ENCODE results near the gene DOHH. TPM values are rescaled to one million over a fixed set of nuclear protein-coding genes. Genes with fewer than 3 reads are reported as not detected.

DOHH gene
- polyA plus RNA-seq, 2 of the 4 experiments (the other 2 are of a cell fraction) = 4.6 to 13.3 TPM

- H3K4me3 ChIP-seq = peak overlapping the region; percentile 93
- 30% methylated on average over 16 of the region's 18 CpGs for WGBS (ENCODE audit: missing lambda C conversion rate)
- DNase-seq (ENCODE audit: low read depth in 1 of 2, low spot score in 1 of 2) (no peak), ATAC-seq (peak; percentile 35 to 47; a peak in 5 of 6 replicates), FAIRE-seq (no peak)
- H3K9me3 ChIP-seq = no peaks in the 10 kb centered on the region
- CTCF ChIA-PET = interaction anchor here (1.1 to 5.2 kb wide), 3 partner anchors 10 to 195 kb away, joined by 3 to 32 read pairs (median 4); partner anchors contain the start of gene SMIM44
- POLR2A ChIA-PET = no interaction called here
- peaks cover 10% of the 10 kb centered on the region; the same call in 2 of the 3 replicates for H3K4me1 ChIP-seq
- TF ChIP-seq MAZ (IDR thresholded peaks at IDR 0.05; ENCODE audit: borderline replicate concordance, low read depth, low read length) (no peak), KDM1A (IDR thresholded peaks at IDR 0.05; ENCODE audit: low read depth) (0 out of 2 replicates have a peak, but pooled peaks have one; percentile 46)
- H3K27ac ChIP-seq = peak overlapping the region; percentile 96 to 99
- H3K4me2 ChIP-seq = peak overlapping the region; percentile 99
Measured at GRCh38 chr19:3499738-3500428, 591 bp downstream of the DOHH start.

DNA sequence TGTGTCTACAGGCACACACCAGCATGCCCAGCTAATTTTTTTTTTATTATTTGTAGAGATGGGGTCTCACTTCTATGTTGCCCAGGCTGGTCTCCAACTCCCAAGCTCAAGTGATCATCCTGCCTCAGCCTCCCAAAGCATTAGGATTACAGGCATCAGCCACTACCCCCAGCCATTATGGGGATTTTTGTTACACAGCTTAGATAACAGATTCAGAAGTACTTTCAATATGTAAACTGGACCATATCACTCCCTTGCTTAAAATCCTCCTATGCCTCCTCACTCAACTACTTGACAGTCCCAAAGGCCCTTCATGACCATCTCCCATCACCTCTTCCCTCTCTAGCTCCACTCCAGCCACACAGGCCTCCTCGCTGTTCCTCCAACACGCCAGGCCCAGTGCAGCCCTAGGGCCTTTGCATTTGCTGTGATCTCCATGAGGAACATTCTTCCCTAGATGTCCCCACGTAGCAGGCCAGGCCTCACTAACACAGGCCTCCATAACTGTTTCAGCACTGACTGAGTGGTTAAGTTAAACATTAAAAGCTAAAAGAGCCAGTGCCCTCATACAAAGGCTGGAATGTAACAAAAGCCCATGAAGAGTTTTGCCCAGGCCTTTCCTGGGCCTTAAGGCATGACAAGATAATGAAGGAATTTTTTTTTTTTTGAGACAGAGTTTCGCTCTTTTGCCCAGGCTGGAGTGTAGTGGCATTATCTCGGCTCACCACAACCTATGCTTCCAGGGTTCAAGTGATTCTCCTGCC lies 2.5 kb downstream of the DOHH start:
- 94% methylated on average over 5 of the region's 5 CpGs for WGBS (ENCODE audit: missing lambda C conversion rate)
- no peak overlapping the region for H3K4me2 ChIP-seq
- no peak overlapping the region for H3K4me3 ChIP-seq
- peaks cover 8% of the 10 kb centered on the region; the same call in 1 of the 3 replicates for H3K4me1 ChIP-seq
- ChIA-PET CTCF (interaction anchor here (0.6 to 5.2 kb wide), 3 partner anchors 12 to 198 kb away, joined by 3 to 32 read pairs (median 9); partner anchors contain the start of gene SMIM44), POLR2A (no interaction called here)
- TF ChIP-seq ZFP36 (IDR thresholded peaks at IDR 0.05; ENCODE audit: borderline replicate concordance, partially characterized antibody) (no peak), EHMT2 (IDR thresholded peaks at IDR 0.05; ENCODE audit: low read depth) (no peak), BHLHE40 (IDR thresholded peaks at IDR 0.05; ENCODE audit: low read depth, low read length) (no peak), ZC3H11A (IDR thresholded peaks at IDR 0.05) (no peak), FOSL2 (IDR thresholded peaks at IDR 0.05) (no peak), FOSL2 (CRISPR knock-in tag; IDR thresholded peaks at IDR 0.05) (no peak), ATOH8 (CRISPR knock-in tag; IDR thresholded peaks at IDR 0.05; ENCODE audit: low read depth) (no peak), MAFK (IDR thresholded peaks at IDR 0.05; ENCODE audit: partially characterized antibody) (no peak), ESRRA (IDR thresholded peaks at IDR 0.05; ENCODE audit: borderline replicate concordance, low read length) (no peak), ELK1 (IDR thresholded peaks at IDR 0.05; ENCODE audit: low read depth, low read length) (no peak), JUNB (IDR thresholded peaks at IDR 0.05) (no peak), HEYL (CRISPR knock-in tag; IDR thresholded peaks at IDR 0.05) (no peak), RAD21 (conservative IDR thresholded peaks at IDR 0.05 in 1 of 2, IDR thresholded peaks at IDR 0.05 in 1 of 2) (no peak), HES2 (IDR thresholded peaks at IDR 0.05) (no peak)
- TF ChIP-seq, protein P1, sequence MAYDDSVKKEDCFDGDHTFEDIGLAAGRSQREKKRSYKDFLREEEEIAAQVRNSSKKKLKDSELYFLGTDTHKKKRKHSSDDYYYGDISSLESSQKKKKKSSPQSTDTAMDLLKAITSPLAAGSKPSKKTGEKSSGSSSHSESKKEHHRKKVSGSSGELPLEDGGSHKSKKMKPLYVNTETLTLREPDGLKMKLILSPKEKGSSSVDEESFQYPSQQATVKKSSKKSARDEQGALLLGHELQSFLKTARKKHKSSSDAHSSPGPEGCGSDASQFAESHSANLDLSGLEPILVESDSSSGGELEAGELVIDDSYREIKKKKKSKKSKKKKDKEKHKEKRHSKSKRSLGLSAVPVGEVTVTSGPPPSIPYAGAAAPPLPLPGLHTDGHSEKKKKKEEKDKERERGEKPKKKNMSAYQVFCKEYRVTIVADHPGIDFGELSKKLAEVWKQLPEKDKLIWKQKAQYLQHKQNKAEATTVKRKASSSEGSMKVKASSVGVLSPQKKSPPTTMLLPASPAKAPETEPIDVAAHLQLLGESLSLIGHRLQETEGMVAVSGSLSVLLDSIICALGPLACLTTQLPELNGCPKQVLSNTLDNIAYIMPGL (CRISPR knock-in tag; IDR thresholded peaks at IDR 0.05; ENCODE audit: borderline replicate concordance) = no peak
- TF ChIP-seq, protein P2, sequence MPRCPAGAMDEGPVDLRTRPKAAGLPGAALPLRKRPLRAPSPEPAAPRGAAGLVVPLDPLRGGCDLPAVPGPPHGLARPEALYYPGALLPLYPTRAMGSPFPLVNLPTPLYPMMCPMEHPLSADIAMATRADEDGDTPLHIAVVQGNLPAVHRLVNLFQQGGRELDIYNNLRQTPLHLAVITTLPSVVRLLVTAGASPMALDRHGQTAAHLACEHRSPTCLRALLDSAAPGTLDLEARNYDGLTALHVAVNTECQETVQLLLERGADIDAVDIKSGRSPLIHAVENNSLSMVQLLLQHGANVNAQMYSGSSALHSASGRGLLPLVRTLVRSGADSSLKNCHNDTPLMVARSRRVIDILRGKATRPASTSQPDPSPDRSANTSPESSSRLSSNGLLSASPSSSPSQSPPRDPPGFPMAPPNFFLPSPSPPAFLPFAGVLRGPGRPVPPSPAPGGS (IDR thresholded peaks at IDR 0.05) = no peak
- FAIRE-seq (no peak), ATAC-seq (no peak), DNase-seq (ENCODE audit: low read depth in 1 of 2, low spot score in 1 of 2) (no peak)
- no peak overlapping the region for H3K27ac ChIP-seq
- no peaks in the 10 kb centered on the region for H3K9me3 ChIP-seq

Measured in A549 (cell line).